CD14-positive monocyte (primary cell): Measurements from ENCODE around the gene CLEC2B. TPM values are rescaled to one million over a fixed set of nuclear protein-coding genes. Genes with fewer than 3 reads are reported as not detected.

Experiments used
- DNase-seq, 3 donors: peaks; one replicate each; pipeline ENCODE4 v3.0.0-alpha.2; 2011 to 2022
- H2AFZ ChIP-seq: 2 replicates; pipeline ENCODE4 v1.6.0; 2012; ENCODE audit warnings: mild to moderate bottlenecking, low read depth, low read length, inconsistent platforms; ENCODE audit not compliant: insufficient read depth, poor library complexity, severe bottlenecking
- H3K27ac ChIP-seq, 2 donors: 1 replicate in 1 of 2; 2 replicates in 1 of 2; pipeline ENCODE4 v1.5.1; 2012 to 2013; ENCODE audit warnings: low read length in 2 of 2, control low read depth in 1 of 2, inconsistent platforms in 1 of 2, low read depth in 1 of 2, mild to moderate bottlenecking in 1 of 2
- H3K27me3 ChIP-seq, 2 donors: one replicate each; pipeline versions ENCODE4 v1.6.0 to v1.6.1; 2011 to 2013; ENCODE audit warnings: low read length in 2 of 2; ENCODE audit not compliant: control insufficient read depth in 2 of 2, insufficient read depth in 2 of 2
- H3K36me3 ChIP-seq, 2 donors: replicated peaks in 1 of 2; 1 replicate in 1 of 2; 2 replicates in 1 of 2; pipeline versions ENCODE4 v1.5.1 to v1.6.1; 2012 to 2013; ENCODE audit warnings: low read length in 2 of 2, control low read depth in 1 of 2, inconsistent platforms in 1 of 2, mild to moderate bottlenecking in 1 of 2; ENCODE audit not compliant: insufficient read depth in 2 of 2, control insufficient read depth in 1 of 2
- H3K4me1 ChIP-seq, 2 donors: 1 replicate in 1 of 2; 2 replicates in 1 of 2; pipeline versions ENCODE4 v1.5.1 to v1.6.1; 2012 to 2013; ENCODE audit warnings: low read length in 2 of 2, control low read depth in 1 of 2, inconsistent platforms in 1 of 2, mild to moderate bottlenecking in 1 of 2, moderate library complexity in 1 of 2; ENCODE audit not compliant: insufficient read depth in 2 of 2, control insufficient read depth in 1 of 2
- H3K4me2 ChIP-seq: replicated peaks from 2 replicates; pipeline ENCODE3; 2012; ENCODE audit warnings: low read length, moderate library complexity, mild to moderate bottlenecking; ENCODE audit not compliant: poor library complexity, severe bottlenecking; ENCODE audit errors: extremely low read depth
- H3K4me3 ChIP-seq, 3 experiments: fragments of 200-600 bp in 1 of 3; sonication (generic) in 1 of 3; replicated peaks in 1 of 3; 1 replicate in 2 of 3; 2 replicates in 1 of 3; pipeline ENCODE4 v1.5.1; 2011 to 2013; ENCODE audit warnings: low read length in 3 of 3, mild to moderate bottlenecking in 3 of 3, control low read depth in 2 of 3, low read depth in 2 of 3, inconsistent platforms in 1 of 3, moderate library complexity in 1 of 3
- H3K79me2 ChIP-seq: 2 replicates; pipeline ENCODE4 v1.6.0; 2012; ENCODE audit warnings: mild to moderate bottlenecking, control low read depth, inconsistent platforms, low read length, moderate library complexity; ENCODE audit not compliant: insufficient read depth
- H3K9ac ChIP-seq: 2 replicates; pipeline ENCODE4 v1.6.0; 2017; ENCODE audit warnings: low read length, mild to moderate bottlenecking; ENCODE audit not compliant: insufficient read depth, poor library complexity, severe bottlenecking
- H3K9me3 ChIP-seq, 2 donors: replicated peaks in 1 of 2; 1 replicate in 1 of 2; 2 replicates in 1 of 2; pipeline versions ENCODE4 v1.5.1 to v1.6.1; 2012 to 2013; ENCODE audit warnings: low read length in 2 of 2, control low read depth in 1 of 2; ENCODE audit not compliant: control insufficient read depth in 1 of 2, insufficient read depth in 1 of 2
- H4K20me1 ChIP-seq: 2 replicates; pipeline ENCODE4 v1.6.0; 2012; ENCODE audit warnings: mild to moderate bottlenecking, low read length, control low read depth, moderate library complexity; ENCODE audit not compliant: insufficient read depth
- H3K27ac Mint-ChIP-seq, 7 donors: one replicate each; pipeline ENCODE4 v1.8.0; 2020; ENCODE audit warnings: mild to moderate bottlenecking in 7 of 7, mixed read lengths in 7 of 7, moderate library complexity in 6 of 7, inconsistent platforms in 2 of 7
- H3K27me3 Mint-ChIP-seq, 3 donors: one replicate each; pipeline ENCODE4 v1.8.0; 2021 to 2022; ENCODE audit warnings: low read depth in 3 of 3, mild to moderate bottlenecking in 3 of 3, mixed read lengths in 3 of 3, moderate library complexity in 3 of 3, inconsistent platforms in 1 of 3
- H3K36me3 Mint-ChIP-seq, 2 donors: one replicate each; pipeline ENCODE4 v1.8.0; 2020; ENCODE audit warnings: mixed read lengths in 2 of 2, inconsistent platforms in 1 of 2, mild to moderate bottlenecking in 1 of 2
- H3K4me1 Mint-ChIP-seq: one replicate; pipeline ENCODE4 v1.8.0; 2020; ENCODE audit warnings: mild to moderate bottlenecking, mixed read lengths
- H3K4me3 Mint-ChIP-seq, 2 donors: one replicate each; pipeline ENCODE4 v1.8.0; 2020; ENCODE audit warnings: mild to moderate bottlenecking in 2 of 2, mixed read lengths in 2 of 2, moderate library complexity in 1 of 2
- H3K9me3 Mint-ChIP-seq, 7 donors: one replicate each; pipeline ENCODE4 v1.8.0; 2020 to 2022; ENCODE audit warnings: mixed read lengths in 7 of 7, mild to moderate bottlenecking in 6 of 7, moderate library complexity in 6 of 7, inconsistent platforms in 2 of 7
- CTCF ChIP-seq: fragments of 200-600 bp; IDR thresholded peaks from one replicate; pipeline ENCODE4 v1.8.0; 2022; ENCODE audit warnings: antibody characterized with exemption, mild to moderate bottlenecking
- WGBS: methylation state at CpG from one replicate; pipeline ENCODE4 v1.1.5; 2013; ENCODE audit warnings: missing lambda C conversion rate; ENCODE audit not compliant: insufficient coverage; 5-methylcytosine and 5-hydroxymethylcytosine counted together
- intact Hi-C, 2 donors: fragments of 100-400 bp; cut with micrococcal nuclease; formaldehyde crosslinking; loops; one replicate each; pipeline versions ENCODE4 v1.15.0 to v1.15.1; 2023
- polyA plus RNA-seq, 3 donors: library from polyadenylated mRNA; depleted of rRNA in 1 of 3; unstranded in 2 of 3; stranded (reverse) in 1 of 3; fragments of 300-500 nt in 2 of 3; fragments of >200 nt in 1 of 3; fragmentation: Illumina TruSeq in 2 of 3; gene quantifications; 1 replicate in 2 of 3; 2 replicates in 1 of 3; pipeline ENCODE4 v1.2.3, GENCODE V29; 2012 to 2021

The CLEC2B gene
- polyA plus RNA-seq, 3 donors = 52.1 to 80.3 (median 59.4) TPM

DNA sequence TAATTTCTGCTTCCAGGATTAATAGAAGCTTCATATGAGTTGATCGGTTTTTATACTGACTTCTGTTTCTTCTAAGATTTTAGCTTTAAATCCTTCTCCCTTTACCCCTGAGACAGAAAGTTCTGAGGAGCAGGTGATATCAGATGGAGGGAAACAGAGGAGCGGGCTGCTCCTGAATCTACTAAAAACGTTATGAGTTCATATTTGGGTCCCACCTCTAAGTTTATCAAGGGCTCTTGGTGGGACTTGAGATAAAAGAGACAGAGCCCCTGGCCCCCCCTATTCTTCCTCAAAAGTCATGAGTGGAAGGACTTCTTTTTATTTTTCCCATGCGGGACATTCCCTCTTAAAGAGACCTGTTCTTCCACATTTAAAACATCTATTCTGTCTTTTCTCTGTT lies 39.2 kb upstream of the CLEC2B start:
- no peak overlapping the region for H3K4me2 ChIP-seq
- no peaks in the 10 kb centered on the region for H3K27me3 ChIP-seq
- no peak overlapping the region for H3K9ac ChIP-seq
- intact Hi-C loops = no loop called here
- H3K36me3 Mint-ChIP-seq = peaks cover 5 to 7% of the 10 kb centered on the region in 2 donors
- peaks cover 0 to 7% (median 3%) of the 10 kb centered on the region in 3 donors for H3K27me3 Mint-ChIP-seq
- H2AFZ ChIP-seq = no peak overlapping the region
- H3K9me3 Mint-ChIP-seq = peaks cover 44 to 62% (median 54%) of the 10 kb centered on the region in 7 donors
- no peaks in the 10 kb centered on the region for H3K79me2 ChIP-seq
- no peaks in the 10 kb centered on the region for H4K20me1 ChIP-seq
- no peak overlapping the region for H3K27ac ChIP-seq
- no peaks in the 10 kb centered on the region for H3K4me1 Mint-ChIP-seq
- DNase-seq = no peak
- no CpG with 5 or more reads among the region's 4 CpGs for WGBS
- H3K4me3 ChIP-seq = no peak overlapping the region
- TF ChIP-seq CTCF = no peak
- peaks cover 45 to 47% of the 10 kb centered on the region in 2 donors for H3K9me3 ChIP-seq
- no peak overlapping the region for H3K4me3 Mint-ChIP-seq
- H3K27ac Mint-ChIP-seq = no peak overlapping the region
- peaks cover 0 to 6% of the 10 kb centered on the region in 2 donors for H3K36me3 ChIP-seq
- no peaks in the 10 kb centered on the region for H3K4me1 ChIP-seq

GRCh38 chr12:9907769-9908168 lies 38.6 kb upstream of the CLEC2B start:
- Histone ChIP-seq H3K4me2 (no peak overlapping the region), H3K9me3 (peaks cover 47 to 52% of the 10 kb centered on the region in 2 donors), H2AFZ (no peak overlapping the region), H3K27me3 (no peaks in the 10 kb centered on the region), H3K27ac (no peak overlapping the region), H4K20me1 (no peaks in the 10 kb centered on the region), H3K36me3 (peaks cover 0 to 6% of the 10 kb centered on the region in 2 donors), H3K4me3 (no peak overlapping the region), H3K79me2 (no peaks in the 10 kb centered on the region), H3K4me1 (no peaks in the 10 kb centered on the region), H3K9ac (no peak overlapping the region)
- TF ChIP-seq CTCF = no peak
- Mint-ChIP-seq H3K27me3 (peaks cover 0 to 7% (median 3%) of the 10 kb centered on the region in 3 donors), H3K4me1 (no peaks in the 10 kb centered on the region), H3K36me3 (peaks cover 6 to 11% of the 10 kb centered on the region in 2 donors), H3K27ac (no peak overlapping the region), H3K4me3 (no peak overlapping the region), H3K9me3 (peaks cover 48 to 68% (median 59%) of the 10 kb centered on the region in 7 donors)
- intact Hi-C loops = no loop called here
- WGBS = 94% methylated on average over 3 of the region's 7 CpGs
- no peak for DNase-seq
